HCT116 (cell line): ENCODE data around the gene STMP1. TPM values are rescaled to one million over a fixed set of nuclear protein-coding genes. Genes with fewer than 3 reads are reported as not detected.

Source experiments
- ATAC-seq: fragments of 200-7000 bp; cut with Tn5 transposase; 2 replicates; pipeline ENCODE4 v1.9.1; 2020; ENCODE audit warnings: mild to moderate bottlenecking, moderate library complexity
- BruUV-seq: library from RNA; stranded (reverse); fragments of 400-500 nt; replicated peaks from 2 replicates; lab custom pipeline; 2021; lab: Mats Ljungman, UMichigan
- CTCF ChIA-PET: fragments of 300-600 bp; sonication (Branson Sonifier 250); formaldehyde crosslinking; loops from one replicate; lab custom pipeline; 2021; ENCODE audit warnings: antibody characterized with exemption; lab: Charles Lee
- POLR2A ChIA-PET: fragments of 300-600, 350-600 bp; sonication (Branson Sonifier 250); formaldehyde crosslinking; loops from one replicate; lab custom pipeline; 2021; ENCODE audit warnings: antibody characterized with exemption; lab: Charles Lee
- RAD21 ChIA-PET, 2 experiments: fragments of 300-600 bp; sonication (Branson Sonifier 250); formaldehyde crosslinking; loops; one replicate each; lab custom pipeline; 2023; ENCODE audit warnings: low total read pairs in 2 of 2; ENCODE audit not compliant: uncharacterized antibody in 2 of 2, unreplicated experiment in 2 of 2, low non-redundant PET in 1 of 2; lab: Charles Lee
- DNase-seq: peaks from one replicate; pipeline ENCODE4 v3.0.0-alpha.2; 2010; ENCODE audit warnings: low read depth, low spot score
- H2AFZ ChIP-seq: fragments of 200-600 bp; shearing (Covaris generic), sonication (generic); 2 replicates; pipeline ENCODE4 v1.6.1; 2017; ENCODE audit warnings: low read depth, mixed run types, mixed read lengths, antibody characterized with exemption, low read length; ENCODE audit not compliant: poor library complexity, severe bottlenecking
- H3K27ac ChIP-seq: 2 replicates; pipeline ENCODE4 v1.5.1; 2012; ENCODE audit warnings: low read depth, low read length
- H3K27me3 ChIP-seq: fragments of 200-600 bp; sonication (generic); 2 replicates; pipeline ENCODE4 v1.6.1; 2016; ENCODE audit warnings: mixed run types, low read length, mixed read lengths; ENCODE audit not compliant: insufficient read depth
- H3K36me3 ChIP-seq, 2 experiments: fragments of 200-500 bp in 1 of 2; fragments of 200-600 bp in 1 of 2; sonication (Bioruptor generic) in 1 of 2; sonication (generic) in 1 of 2; 2 replicates each; pipeline versions ENCODE4 v1.5.1 to v1.6.1; 2014 to 2016; ENCODE audit warnings: low read length in 2 of 2, inconsistent platforms in 1 of 2, mixed read lengths in 1 of 2, mixed run types in 1 of 2; ENCODE audit not compliant: insufficient read depth in 2 of 2, control insufficient read depth in 1 of 2
- H3K4me1 ChIP-seq, 2 experiments: fragments of 200-600 bp in 1 of 2; sonication (generic) in 1 of 2; 2 replicates each; pipeline versions ENCODE4 v1.5.1 to v1.6.1; 2012 to 2017; ENCODE audit warnings: low read length in 2 of 2, inconsistent platforms in 1 of 2, mild to moderate bottlenecking in 1 of 2, mixed read lengths in 1 of 2, mixed run types in 1 of 2, moderate library complexity in 1 of 2; ENCODE audit not compliant: insufficient read depth in 2 of 2, control insufficient read depth in 1 of 2
- H3K4me2 ChIP-seq: fragments of 200-600 bp; sonication (generic); 2 replicates; pipeline ENCODE4 v1.6.1; 2017; ENCODE audit warnings: mixed run types, low read length, mixed read lengths
- H3K4me3 ChIP-seq, 2 experiments: fragments of 200-600 bp in 1 of 2; sonication (generic) in 1 of 2; replicated peaks in 1 of 2; 2 replicates each; pipeline ENCODE4 v1.5.1; 2011 to 2016; ENCODE audit warnings: low read length in 2 of 2, control low read depth in 1 of 2, low read depth in 1 of 2, mild to moderate bottlenecking in 1 of 2, mixed read lengths in 1 of 2, mixed run types in 1 of 2
- H3K79me2 ChIP-seq: fragments of 200-600 bp; sonication (generic); 2 replicates; pipeline ENCODE4 v1.6.1; 2017; ENCODE audit warnings: mild to moderate bottlenecking, mixed run types, low read length, moderate library complexity, mixed read lengths; ENCODE audit not compliant: insufficient read depth
- H3K9ac ChIP-seq: fragments of 200-600 bp; sonication (generic); 2 replicates; pipeline ENCODE4 v1.6.1; 2016; ENCODE audit warnings: low read length, mixed read lengths
- H3K9me2 ChIP-seq: fragments of 200-600 bp; sonication (generic), shearing (Covaris generic); 2 replicates; pipeline ENCODE4 v1.6.1; 2017; ENCODE audit warnings: mixed run types, mild to moderate bottlenecking, moderate library complexity; ENCODE audit not compliant: insufficient read depth
- H3K9me3 ChIP-seq, 2 experiments: fragments of 200-500 bp in 1 of 2; fragments of 200-600 bp in 1 of 2; sonication (Bioruptor generic) in 1 of 2; sonication (generic) in 1 of 2; 2 replicates each; pipeline ENCODE4 v1.6.1; 2014 to 2017; ENCODE audit warnings: low read length in 2 of 2, mixed read lengths in 2 of 2, inconsistent platforms in 1 of 2, low read depth in 1 of 2, mild to moderate bottlenecking in 1 of 2, mixed run types in 1 of 2, moderate library complexity in 1 of 2; ENCODE audit not compliant: control insufficient read depth in 1 of 2, insufficient read depth in 1 of 2
- H4K20me1 ChIP-seq: fragments of 200-600 bp; sonication (generic), shearing (Covaris generic); 2 replicates; pipeline ENCODE4 v1.6.1; 2017; ENCODE audit warnings: mixed run types, mild to moderate bottlenecking, moderate library complexity; ENCODE audit not compliant: insufficient read depth
- EZH2 ChIP-seq: fragments of 200-600 bp; sonication (generic); IDR thresholded peaks from 2 replicates; pipeline ENCODE4 v1.6.1; 2017; ENCODE audit warnings: antibody characterized with exemption, mixed run types
- FOSL1 ChIP-seq: IDR thresholded peaks from 2 replicates; pipeline ENCODE4 v1.6.1; 2012; ENCODE audit warnings: low read depth
- JUND ChIP-seq: IDR thresholded peaks from 2 replicates; pipeline ENCODE4 v1.6.1; 2012
- POLR2AphosphoS5 ChIP-seq: IDR thresholded peaks from 2 replicates; pipeline ENCODE4 v1.6.1; 2011; ENCODE audit warnings: mild to moderate bottlenecking, low read depth, low read length, moderate library complexity
- RAD21 ChIP-seq: IDR thresholded peaks from 2 replicates; pipeline ENCODE4 v1.6.1; 2012; ENCODE audit warnings: low read depth, mild to moderate bottlenecking
- SIN3A ChIP-seq: IDR thresholded peaks from 2 replicates; pipeline ENCODE4 v1.6.1; 2012; ENCODE audit warnings: low read depth
- SRF ChIP-seq: IDR thresholded peaks from 2 replicates; pipeline ENCODE4 v1.6.1; 2012; ENCODE audit warnings: low read depth
- ZFX ChIP-seq: fragments of 450-650 bp; IDR thresholded peaks from 2 replicates; pipeline ENCODE4 v1.6.1; 2017
- intact Hi-C: fragments of 100-400 bp; cut with micrococcal nuclease; formaldehyde crosslinking; loops from 2 replicates; pipeline ENCODE4 v1.10.0; 2022
- total RNA-seq: library from RNA; stranded (reverse); gene quantifications from one replicate; pipeline ENCODE4 v1.2.1, GENCODE V29; 2021; ENCODE audit not compliant: unreplicated experiment
- TF ChIP-seq, protein P1 (sequence below): IDR thresholded peaks from 2 replicates; pipeline ENCODE4 v1.6.1; 2012; ENCODE audit warnings: low read depth
- TF ChIP-seq, protein P2 (sequence below), 3 experiments: fragments of 200-600 bp in 1 of 3; sonication (generic) in 1 of 3; IDR thresholded peaks in 2 of 3; conservative IDR thresholded peaks in 1 of 3; 2 replicates each; pipeline ENCODE4 v1.5.1; 2012 to 2017; ENCODE audit warnings: low read depth in 2 of 3, low read length in 2 of 3, antibody characterized with exemption in 1 of 3, borderline replicate concordance in 1 of 3, control low read depth in 1 of 3, mild to moderate bottlenecking in 1 of 3, mixed read lengths in 1 of 3, mixed run types in 1 of 3, moderate library complexity in 1 of 3; ENCODE audit not compliant: insufficient read depth in 1 of 3
- TF ChIP-seq, protein P3 (sequence below): IDR thresholded peaks from 2 replicates; pipeline ENCODE4 v1.6.1; 2012
- TF ChIP-seq, protein P4 (sequence below): IDR thresholded peaks from 2 replicates; pipeline ENCODE4 v1.6.1; 2011; ENCODE audit warnings: mild to moderate bottlenecking, low read length, moderate library complexity; ENCODE audit not compliant: insufficient replicate concordance; ENCODE audit errors: extremely low read depth

STMP1 gene
- total RNA-seq, 1 experiment from 2014 or later = 32.8 TPM

DNA sequence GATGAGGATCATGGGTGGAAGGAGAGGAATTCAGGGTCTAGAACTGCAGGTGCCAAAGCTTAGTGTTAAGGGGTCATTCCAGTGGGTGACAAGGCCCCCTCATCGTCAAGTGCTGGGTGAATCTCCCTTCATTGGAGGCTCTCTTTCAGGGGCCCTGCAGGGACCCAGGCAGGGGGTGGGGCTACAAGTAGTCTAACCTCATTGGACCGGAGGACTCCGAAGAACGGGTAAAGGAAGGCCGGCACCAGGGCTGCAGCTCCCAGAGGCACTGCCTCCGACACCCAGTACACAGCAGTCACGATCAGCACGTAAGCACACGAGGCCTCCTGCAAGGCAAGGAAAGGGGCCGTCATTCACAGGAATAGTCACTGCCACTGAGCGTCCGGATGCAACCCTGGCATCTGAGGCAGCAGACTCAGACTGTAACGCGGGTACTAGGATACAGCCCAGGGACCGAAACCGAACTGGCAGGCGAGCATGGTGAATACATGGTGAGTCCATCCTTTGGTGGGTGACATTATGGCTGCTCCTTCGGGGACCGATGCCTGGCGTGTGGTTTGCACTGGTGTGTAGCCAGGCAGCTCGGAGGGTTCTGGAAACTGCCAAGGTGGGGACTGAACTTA lies 59.0 kb downstream of the STMP1 start:
- Histone ChIP-seq H3K4me2 (no peak overlapping the region), H3K9me3 (no peaks in the 10 kb centered on the region), H4K20me1 (no peaks in the 10 kb centered on the region), H3K27me3 (no peaks in the 10 kb centered on the region), H3K9me2 (no peaks in the 10 kb centered on the region), H2AFZ (no peak overlapping the region), H3K79me2 (no peaks in the 10 kb centered on the region), H3K9ac (no peak overlapping the region), H3K4me1 (peaks cover 8 to 9% of the 10 kb centered on the region in 2 experiments; a peak in 3 of 4 replicates), H3K36me3 (no peaks in the 10 kb centered on the region), H3K27ac (no peak overlapping the region), H3K4me3 (no peak overlapping the region)
- BruUV-seq = no TSS peak
- ATAC-seq (no peak), DNase-seq (no peak)
- ChIA-PET POLR2A (no interaction called here), RAD21 (no interaction called here), CTCF (no interaction called here)
- TF ChIP-seq, protein P1, sequence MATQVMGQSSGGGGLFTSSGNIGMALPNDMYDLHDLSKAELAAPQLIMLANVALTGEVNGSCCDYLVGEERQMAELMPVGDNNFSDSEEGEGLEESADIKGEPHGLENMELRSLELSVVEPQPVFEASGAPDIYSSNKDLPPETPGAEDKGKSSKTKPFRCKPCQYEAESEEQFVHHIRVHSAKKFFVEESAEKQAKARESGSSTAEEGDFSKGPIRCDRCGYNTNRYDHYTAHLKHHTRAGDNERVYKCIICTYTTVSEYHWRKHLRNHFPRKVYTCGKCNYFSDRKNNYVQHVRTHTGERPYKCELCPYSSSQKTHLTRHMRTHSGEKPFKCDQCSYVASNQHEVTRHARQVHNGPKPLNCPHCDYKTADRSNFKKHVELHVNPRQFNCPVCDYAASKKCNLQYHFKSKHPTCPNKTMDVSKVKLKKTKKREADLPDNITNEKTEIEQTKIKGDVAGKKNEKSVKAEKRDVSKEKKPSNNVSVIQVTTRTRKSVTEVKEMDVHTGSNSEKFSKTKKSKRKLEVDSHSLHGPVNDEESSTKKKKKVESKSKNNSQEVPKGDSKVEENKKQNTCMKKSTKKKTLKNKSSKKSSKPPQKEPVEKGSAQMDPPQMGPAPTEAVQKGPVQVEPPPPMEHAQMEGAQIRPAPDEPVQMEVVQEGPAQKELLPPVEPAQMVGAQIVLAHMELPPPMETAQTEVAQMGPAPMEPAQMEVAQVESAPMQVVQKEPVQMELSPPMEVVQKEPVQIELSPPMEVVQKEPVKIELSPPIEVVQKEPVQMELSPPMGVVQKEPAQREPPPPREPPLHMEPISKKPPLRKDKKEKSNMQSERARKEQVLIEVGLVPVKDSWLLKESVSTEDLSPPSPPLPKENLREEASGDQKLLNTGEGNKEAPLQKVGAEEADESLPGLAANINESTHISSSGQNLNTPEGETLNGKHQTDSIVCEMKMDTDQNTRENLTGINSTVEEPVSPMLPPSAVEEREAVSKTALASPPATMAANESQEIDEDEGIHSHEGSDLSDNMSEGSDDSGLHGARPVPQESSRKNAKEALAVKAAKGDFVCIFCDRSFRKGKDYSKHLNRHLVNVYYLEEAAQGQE = no peak
- TF ChIP-seq POLR2AphosphoS5 (no peak), SIN3A (no peak), FOSL1 (no peak), ZFX (no peak), JUND (no peak), SRF (no peak), RAD21 (no peak), EZH2 (no peak)
- TF ChIP-seq, protein P2, sequence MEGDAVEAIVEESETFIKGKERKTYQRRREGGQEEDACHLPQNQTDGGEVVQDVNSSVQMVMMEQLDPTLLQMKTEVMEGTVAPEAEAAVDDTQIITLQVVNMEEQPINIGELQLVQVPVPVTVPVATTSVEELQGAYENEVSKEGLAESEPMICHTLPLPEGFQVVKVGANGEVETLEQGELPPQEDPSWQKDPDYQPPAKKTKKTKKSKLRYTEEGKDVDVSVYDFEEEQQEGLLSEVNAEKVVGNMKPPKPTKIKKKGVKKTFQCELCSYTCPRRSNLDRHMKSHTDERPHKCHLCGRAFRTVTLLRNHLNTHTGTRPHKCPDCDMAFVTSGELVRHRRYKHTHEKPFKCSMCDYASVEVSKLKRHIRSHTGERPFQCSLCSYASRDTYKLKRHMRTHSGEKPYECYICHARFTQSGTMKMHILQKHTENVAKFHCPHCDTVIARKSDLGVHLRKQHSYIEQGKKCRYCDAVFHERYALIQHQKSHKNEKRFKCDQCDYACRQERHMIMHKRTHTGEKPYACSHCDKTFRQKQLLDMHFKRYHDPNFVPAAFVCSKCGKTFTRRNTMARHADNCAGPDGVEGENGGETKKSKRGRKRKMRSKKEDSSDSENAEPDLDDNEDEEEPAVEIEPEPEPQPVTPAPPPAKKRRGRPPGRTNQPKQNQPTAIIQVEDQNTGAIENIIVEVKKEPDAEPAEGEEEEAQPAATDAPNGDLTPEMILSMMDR (IDR thresholded peaks at IDR 0.05 in 2 of 3, conservative IDR thresholded peaks at IDR 0.05 in 1 of 3; ENCODE audit: borderline replicate concordance in 1 of 3, insufficient read depth in 1 of 3, low read depth in 2 of 3, low read length in 2 of 3) = no peak
- TF ChIP-seq, protein P3, sequence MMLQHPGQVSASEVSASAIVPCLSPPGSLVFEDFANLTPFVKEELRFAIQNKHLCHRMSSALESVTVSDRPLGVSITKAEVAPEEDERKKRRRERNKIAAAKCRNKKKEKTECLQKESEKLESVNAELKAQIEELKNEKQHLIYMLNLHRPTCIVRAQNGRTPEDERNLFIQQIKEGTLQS = no peak
- TF ChIP-seq, protein P4, sequence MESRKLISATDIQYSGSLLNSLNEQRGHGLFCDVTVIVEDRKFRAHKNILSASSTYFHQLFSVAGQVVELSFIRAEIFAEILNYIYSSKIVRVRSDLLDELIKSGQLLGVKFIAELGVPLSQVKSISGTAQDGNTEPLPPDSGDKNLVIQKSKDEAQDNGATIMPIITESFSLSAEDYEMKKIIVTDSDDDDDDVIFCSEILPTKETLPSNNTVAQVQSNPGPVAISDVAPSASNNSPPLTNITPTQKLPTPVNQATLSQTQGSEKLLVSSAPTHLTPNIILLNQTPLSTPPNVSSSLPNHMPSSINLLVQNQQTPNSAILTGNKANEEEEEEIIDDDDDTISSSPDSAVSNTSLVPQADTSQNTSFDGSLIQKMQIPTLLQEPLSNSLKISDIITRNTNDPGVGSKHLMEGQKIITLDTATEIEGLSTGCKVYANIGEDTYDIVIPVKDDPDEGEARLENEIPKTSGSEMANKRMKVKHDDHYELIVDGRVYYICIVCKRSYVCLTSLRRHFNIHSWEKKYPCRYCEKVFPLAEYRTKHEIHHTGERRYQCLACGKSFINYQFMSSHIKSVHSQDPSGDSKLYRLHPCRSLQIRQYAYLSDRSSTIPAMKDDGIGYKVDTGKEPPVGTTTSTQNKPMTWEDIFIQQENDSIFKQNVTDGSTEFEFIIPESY = no peak
- intact Hi-C loops = no loop called here
